ENCODE measurements around the gene SNX9.

SNX9 gene

GRCh38 chr6:157985378-157986155, 162.5 kb downstream of the SNX9 start (continued):
- no peak for TF ChIP-seq ZBTB11 (tag by site-specific recombination; conservative IDR thresholded peaks at IDR 0.05; ENCODE audit: low read depth)
- no peak for TF ChIP-seq IKZF3 (tag by site-specific recombination; IDR thresholded peaks at IDR 0.05)
- TF ChIP-seq ZNF433 (tag by site-specific recombination; IDR thresholded peaks at IDR 0.05; ENCODE audit: low read depth): no peak
- TF ChIP-seq ZNF843 (tag by site-specific recombination; IDR thresholded peaks at IDR 0.05): no peak
- no peak for TF ChIP-seq MZF1 (tag by site-specific recombination; IDR thresholded peaks at IDR 0.05; ENCODE audit: borderline replicate concordance)
- no peak for TF ChIP-seq ZNF155 (tag by site-specific recombination; IDR thresholded peaks at IDR 0.05)

GRCh38 chr6:157987788-157988699, 165.0 kb downstream of the SNX9 start:
- POLR2A ChIA-PET: interaction anchor here (3.1 kb wide), 1 partner anchor 15 kb away, joined by 9 read pairs; no protein-coding TSS in a partner anchor
- Histone ChIP-seq H3K9me3 (ENCODE audit: control insufficient read depth, insufficient read depth, low read depth, low read length) (no peaks in the 10 kb centered on the region), H3K36me3 (ENCODE audit: control insufficient read depth in 2 of 2, insufficient read depth in 1 of 2, low read length in 2 of 2) (no peaks in the 10 kb centered on the region), H3K4me3 (ENCODE audit: low read depth, low read length) (no peak overlapping the region), H3K27ac (ENCODE audit: extremely low read depth, low read depth, low read length) (no peak overlapping the region), H3K4me1 (ENCODE audit: control insufficient read depth, insufficient read depth, low read length) (peaks cover 25% of the 10 kb centered on the region)
- CTCF ChIA-PET: interaction anchor here (0.7 to 2.0 kb wide), 4 partner anchors 13 to 83 kb away, joined by 3 to 6 read pairs (median 4); no protein-coding TSS in a partner anchor
- no peak for TF ChIP-seq HOXD13 (CRISPR knock-in tag; IDR thresholded peaks at IDR 0.05; ENCODE audit: borderline replicate concordance)
- peak; percentile 36; the same call in 1 of the 2 replicates for TF ChIP-seq SCRT2 (tag by site-specific recombination; IDR thresholded peaks at IDR 0.05)
- 0 out of 2 replicates have a peak, but pooled peaks have one; percentile 42 for TF ChIP-seq ZBTB48 (tag by site-specific recombination; IDR thresholded peaks at IDR 0.05)
- no peak for TF ChIP-seq ZNF292 (tag by site-specific recombination; IDR thresholded peaks at IDR 0.05; ENCODE audit: borderline replicate concordance, low read depth)
- TF ChIP-seq ZNF701 (tag by site-specific recombination; IDR thresholded peaks at IDR 0.05): no peak
- no peak for TF ChIP-seq ZNF132 (tag by site-specific recombination; IDR thresholded peaks at IDR 0.05; ENCODE audit: borderline replicate concordance)
- TF ChIP-seq ZNF521 (tag by site-specific recombination; IDR thresholded peaks at IDR 0.05): no peak
- TF ChIP-seq ZNF658 (tag by site-specific recombination; IDR thresholded peaks at IDR 0.05): no peak
- no peak for TF ChIP-seq ZNF302 (tag by site-specific recombination; IDR thresholded peaks at IDR 0.05; ENCODE audit: low read depth)
- TF ChIP-seq ZNF112 (tag by site-specific recombination; IDR thresholded peaks at IDR 0.05): no peak
- 0 out of 2 replicates have a peak, but pooled peaks have one; percentile 15 for TF ChIP-seq GLIS2 (tag by site-specific recombination; IDR thresholded peaks at IDR 0.05)
- no peak for TF ChIP-seq ZNF561 (tag by site-specific recombination; IDR thresholded peaks at IDR 0.05; ENCODE audit: borderline replicate concordance)
- no peak for TF ChIP-seq ZNF335 (tag by site-specific recombination; conservative IDR thresholded peaks at IDR 0.05)
- TF ChIP-seq ZNF133 (tag by site-specific recombination; IDR thresholded peaks at IDR 0.05): no peak
- no peak for TF ChIP-seq ZNF555 (tag by site-specific recombination; conservative IDR thresholded peaks at IDR 0.05)

Data from HEK293 (cell line).